Measurements from ENCODE around the gene HCRTR1. TPM values are rescaled to one million over a fixed set of nuclear protein-coding genes. Genes with fewer than 3 reads are reported as not detected.

Gene HCRTR1
- total RNA-seq, 1 donor from 2014 or later: 1.2 TPM

DNA sequence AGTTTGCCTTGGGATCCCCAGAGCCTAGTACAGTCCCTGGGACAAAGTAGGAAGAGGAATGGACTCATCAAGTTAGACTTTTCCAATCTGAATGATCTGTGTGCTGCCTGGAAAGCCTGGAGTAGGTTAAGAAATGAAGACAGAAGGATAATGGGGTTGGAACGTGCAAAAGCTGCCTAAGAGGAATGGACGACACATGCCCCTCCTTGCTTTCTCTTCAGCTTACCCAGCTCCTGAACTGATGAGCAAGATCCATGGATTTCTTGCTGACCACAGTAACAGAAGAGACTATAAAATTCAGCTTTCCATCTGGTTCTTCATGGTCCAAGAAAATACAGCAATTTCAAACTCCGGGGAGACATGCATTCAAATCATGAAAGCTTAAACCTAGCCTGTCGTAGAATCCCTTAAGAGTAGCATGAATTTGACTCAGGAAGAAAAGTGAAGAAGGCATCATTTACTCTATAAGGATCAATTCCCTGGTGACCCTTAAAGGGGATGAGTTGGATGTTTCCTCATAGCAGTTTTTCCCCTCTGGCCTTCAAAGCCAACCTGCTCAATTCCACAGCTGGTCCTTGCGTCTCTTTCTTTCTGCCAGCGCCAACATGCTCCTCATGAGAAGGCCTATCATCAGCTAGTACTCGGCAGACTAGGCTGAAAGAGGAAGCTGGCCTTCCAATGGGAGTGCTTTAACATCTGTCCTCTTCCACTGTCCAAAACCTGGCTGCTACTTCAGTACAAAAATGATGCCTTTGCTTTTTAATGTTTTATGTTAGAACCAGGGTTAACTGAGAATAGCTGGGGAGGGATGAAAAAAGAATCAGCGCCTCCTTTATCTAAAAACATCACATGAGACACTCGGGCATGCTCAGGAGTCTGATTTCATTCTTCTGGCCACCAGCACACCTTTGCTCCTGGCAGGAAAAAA is 32.9 kb downstream of the HCRTR1 start:
- no peak for DNase-seq

DNA sequence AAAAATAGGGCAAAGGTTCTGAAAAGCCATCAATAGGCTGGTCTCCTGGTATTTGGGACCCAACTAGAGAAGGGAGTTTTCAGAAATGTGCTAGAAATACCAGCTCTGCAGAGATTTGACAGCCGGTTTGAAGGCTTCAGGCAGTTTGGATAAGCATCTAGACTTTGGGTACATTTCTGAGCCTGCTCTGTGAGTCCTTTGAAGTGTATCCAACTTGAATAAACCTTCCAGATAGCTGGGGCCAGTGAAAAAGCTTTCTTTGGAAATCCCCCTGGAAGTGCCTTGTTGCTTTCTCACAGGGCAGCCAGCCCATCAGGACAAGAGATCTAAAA is 33.6 kb downstream of the HCRTR1 start:
- DNase-seq: no peak

DNA sequence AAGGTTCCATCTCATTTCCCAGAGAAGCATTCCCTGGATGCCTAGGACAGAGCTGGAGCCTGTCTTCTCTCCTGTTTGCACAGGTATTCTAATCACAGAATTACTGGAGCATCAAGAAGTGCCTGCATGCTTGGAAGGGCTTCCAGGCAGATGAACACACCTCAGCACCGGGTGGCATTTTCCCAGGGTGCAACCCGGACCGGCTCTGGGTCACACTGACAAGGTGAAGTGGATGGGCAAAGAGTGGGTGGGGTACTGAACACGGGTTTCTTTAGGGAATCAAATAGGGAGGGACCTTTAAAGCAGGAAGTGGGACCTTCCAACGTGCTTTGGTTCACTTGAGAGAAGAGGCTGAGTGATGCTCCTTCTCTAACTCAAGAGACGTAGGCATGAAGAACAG is 34.3 kb downstream of the HCRTR1 start:
- DNase-seq: no peak

DNA sequence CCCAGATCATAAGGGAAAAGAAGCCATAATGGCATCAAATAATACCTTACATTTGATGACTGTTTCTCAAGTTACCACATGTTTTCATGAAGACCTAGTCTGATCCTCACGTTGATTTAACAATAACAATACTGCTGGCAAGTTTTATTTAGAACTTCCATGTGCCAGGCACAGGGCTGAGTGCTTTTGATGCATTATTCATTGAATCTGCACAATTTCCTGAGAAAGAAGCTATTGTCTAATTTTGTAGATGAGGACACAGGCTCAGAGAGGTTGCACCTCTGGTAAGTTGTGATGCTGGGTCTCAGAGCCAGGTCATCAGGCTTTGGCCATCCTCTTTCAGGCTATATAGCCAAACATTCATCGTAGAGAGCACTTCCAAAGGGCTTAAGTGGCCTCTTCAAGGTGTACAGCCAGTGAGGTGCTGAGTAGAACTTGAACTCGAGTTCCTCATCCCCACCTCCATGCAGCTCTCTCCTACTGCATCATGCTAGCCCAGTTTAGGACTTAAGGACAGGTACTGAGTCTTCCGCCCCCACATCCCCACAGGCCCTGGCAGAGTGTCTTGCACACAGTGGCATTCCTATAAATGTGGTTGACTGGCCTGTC is 35.5 kb downstream of the HCRTR1 start:
- DNase-seq: no peak

DNA sequence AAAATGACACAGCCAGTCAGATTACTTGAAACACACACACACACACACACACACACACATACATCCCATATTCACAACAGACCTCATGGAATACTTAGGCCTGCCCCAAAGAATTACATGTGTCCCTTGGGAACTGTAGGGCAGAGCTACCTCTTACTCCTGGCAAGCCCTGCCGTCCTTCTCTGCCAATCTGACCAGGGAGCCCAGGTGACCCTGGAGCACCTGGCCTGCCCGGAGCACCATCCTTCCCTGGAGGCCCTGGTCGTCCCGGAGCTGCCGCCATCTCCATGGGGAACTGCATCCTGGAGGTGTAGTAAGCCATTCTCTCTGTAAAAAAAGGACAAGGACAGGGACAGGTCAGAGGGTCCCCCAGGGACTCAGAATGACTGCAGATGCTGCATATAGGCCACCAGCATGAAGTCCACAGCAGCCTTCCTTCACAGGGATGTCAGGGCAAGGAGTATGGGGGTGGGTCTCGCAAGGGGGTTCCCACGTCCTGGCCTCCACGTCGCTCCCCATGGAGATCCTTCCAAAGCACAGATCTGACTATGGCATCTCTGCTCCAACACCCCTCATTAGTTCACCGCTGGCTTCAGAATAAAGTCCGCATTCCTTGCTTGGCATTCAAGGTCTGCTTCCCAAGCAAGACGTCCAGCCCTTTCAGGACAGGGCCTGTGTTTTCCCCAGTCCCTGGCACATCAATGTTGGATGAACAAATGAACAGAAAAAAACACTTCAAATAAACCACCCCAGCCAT is 36.4 kb downstream of the HCRTR1 start:
- DNase-seq: no peak

DNA sequence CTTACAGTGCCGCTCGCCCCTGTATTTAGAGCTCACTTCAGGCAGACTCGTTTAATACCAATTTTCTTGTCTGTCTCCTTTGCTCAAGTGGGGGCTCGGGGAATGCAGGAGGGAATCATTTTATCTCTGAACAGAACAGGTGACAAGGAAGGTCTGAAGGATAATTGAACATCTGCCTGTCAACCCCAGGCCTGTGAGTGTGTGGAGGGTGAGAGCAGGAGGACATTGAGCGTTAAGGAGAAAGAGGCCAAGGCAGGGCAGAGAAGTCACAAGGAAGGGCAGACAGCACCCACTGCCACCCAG is 36.9 kb downstream of the HCRTR1 start:
- DNase-seq: no peak

DNA sequence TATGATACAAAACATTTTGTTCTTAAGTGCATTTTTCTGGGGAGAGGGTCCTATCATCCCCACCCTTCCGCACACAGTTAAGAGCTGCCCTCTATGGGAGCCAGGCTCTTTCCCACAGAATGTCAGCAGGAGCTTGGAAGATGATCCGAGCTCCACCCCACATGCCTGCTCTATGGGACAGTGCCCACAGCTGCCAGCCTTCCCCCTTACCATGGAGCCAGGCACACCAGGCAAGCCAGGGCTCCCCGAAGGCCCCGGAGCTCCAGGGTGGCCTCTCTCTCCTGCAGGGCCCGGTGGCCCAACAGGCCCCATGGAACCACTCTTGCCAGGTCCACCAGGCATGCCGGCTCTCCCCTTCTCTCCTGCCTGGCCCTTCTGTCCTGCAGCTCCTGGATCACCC is 37.6 kb downstream of the HCRTR1 start:
- DNase-seq: no peak

DNA sequence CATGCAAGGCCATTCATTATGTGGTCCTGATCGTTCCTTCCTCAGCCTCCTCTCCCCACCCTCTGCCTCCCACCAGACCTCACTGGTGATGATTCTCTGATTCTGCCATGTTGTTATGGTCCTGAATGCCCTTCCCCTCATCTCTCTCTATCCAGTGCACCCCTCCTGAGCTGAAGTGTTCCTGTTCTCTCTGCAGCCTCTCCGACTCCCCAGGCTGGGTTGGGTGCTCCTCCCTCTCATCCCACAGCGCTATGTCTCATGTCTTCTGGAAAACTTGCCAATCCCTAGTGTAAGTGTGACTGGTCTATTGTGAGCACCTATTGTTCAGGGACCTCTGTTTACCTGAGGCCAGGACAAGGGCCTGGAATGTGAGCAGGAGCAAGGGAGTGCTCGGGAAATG is 38.3 kb downstream of the HCRTR1 start:
- no peak for DNase-seq

DNA sequence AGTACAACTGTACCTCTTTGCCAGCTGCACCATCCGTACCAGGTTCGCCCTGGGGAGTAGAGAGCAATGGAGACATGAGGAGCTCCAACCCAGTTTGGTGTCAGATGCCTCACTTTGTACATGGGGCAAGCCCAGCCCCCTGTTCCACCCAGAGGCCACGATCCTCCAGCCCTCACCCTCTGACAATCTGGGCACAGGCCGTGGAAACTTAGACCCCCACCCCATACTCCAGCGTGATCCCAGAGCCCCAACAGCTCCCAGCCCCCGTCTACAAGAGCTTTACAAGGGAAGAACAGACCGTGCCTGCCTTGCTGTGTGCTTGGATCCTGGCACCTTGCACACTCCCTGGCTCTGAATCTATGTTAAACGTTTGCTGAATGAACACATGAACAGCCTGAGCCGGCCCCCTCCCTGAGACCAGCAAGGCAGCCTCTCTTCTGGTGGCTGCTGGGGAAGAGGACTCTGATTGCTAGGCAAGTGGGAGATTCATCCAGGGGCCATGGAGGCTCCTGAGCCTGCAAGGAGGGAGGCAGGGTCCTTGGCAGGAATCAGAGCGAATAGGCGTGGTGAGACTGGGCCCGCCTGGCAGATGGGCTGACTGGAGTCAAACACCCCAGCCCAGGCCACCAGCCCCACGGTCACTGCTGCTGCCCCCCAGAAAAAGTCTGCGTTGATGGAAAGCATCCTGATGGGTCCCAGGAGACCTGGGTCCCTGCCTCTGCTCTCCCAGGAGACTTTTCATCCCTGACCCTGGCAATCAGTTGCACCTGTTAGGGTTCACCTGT is 39.7 kb downstream of the HCRTR1 start:
- DNase-seq: no peak

DNA sequence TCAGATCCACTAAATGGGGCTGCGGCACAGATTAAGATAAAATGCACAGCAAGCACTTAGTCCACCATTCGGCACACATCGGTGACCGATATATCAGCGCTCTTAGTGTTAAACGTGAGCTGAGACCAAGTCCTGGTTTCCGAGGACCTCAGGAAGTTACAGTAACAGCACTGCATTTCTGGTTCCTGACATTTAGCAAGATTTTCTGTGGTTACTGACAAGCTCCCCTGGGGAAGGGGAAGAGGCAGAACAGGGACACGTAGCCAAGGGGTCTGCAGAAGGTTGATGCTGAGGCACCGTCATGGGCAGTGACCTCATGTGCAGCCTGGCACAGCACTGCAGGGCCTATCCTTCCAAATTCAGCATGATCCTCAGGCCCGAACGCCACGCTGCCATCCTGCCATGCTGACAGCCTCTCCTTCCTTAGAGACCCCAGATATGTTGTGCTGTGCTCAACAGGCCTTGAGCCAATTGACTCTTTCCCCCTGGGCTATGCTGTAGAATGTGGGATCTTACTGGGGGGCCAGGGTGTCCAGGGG is 40.6 kb downstream of the HCRTR1 start:
- no peak for DNase-seq

DNA sequence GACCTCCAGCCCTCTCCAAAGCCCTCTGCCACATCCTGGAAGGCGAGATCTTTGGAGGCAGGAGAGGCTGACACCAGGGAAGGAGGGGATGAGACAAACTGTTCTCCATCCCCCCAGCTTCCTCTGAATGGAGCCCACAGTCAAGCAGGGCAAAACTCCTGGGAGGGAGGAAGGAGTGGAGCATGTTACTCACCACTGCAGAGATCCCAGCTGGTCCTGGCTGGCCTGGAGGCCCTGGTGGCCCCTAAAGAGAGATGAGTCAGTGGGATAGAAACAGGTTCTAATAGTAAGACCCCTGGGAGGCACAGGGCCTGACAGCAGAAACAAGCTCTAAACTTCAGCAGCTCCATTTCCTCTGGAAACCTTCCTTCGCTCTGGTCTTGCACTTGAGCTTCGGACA is 41.2 kb downstream of the HCRTR1 start:
- no peak for DNase-seq

DNA sequence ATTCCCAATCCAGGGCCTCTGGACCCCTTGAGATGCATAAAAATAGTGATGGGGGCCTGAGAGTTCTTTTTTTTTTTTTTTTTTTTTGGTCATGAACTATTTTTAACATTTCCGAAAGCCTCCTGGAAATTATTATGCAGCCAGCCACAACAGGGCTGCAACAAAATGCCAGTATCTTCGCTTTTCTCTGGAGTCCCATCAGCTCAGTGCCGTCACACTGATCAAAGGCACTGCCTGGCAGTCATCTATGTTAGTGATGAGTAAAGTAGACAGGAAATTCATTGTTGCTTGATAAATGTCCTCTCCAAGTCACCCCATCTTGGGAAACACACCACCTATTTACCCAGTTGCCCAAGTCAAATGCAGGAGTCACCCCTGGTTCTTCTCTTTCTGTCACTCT is 42.4 kb downstream of the HCRTR1 start:
- no peak for DNase-seq

DNA sequence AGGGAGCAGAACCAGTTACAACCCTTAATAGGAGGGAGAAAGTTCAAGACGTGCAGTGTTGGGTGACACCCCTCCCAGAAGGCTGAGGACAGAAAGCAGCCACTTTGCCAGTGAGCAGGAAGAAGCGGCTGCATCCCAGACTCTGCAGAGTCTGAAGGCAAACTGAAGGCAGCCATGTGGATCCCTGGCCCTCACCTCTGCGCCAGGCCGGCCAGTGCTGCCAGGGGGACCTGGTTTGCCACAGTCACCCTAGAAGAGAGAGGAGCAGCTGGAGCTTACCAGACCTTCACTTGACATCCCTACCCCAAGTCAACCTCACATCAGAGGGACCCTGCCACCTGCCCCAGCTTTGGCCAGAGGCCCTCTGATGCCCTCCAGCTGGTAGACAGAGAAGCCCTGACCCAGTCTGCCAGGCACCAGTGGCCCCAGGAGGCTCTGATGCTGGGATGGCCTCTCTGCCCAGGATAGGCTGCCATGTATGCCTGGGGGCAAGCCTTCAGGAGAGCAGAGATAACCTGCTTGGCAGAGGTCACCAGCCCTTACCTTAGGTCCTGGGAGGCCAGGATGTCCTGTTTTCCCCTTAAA is 43.5 kb downstream of the HCRTR1 start:
- DNase-seq: no peak

DNA sequence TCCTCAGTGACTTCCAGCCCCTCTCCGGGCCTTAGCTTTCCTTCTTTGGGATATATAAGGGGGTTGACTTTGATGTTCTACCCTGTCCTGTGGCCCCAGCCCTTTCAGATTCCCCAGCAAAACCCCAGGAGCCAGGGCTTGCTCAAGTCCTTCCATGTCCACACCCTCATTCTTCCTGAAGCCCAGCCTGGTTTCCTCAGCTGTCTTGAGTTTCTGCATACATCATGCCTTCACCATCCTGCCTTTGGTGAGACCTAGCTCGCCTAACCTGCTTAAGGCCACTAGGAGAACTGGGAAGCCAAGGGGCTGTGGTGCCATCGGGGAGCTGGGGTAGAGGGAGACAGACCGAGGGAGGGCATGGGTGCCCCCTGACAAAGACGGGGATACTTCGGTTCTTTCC is 44.4 kb downstream of the HCRTR1 start:
- no peak for DNase-seq

DNA sequence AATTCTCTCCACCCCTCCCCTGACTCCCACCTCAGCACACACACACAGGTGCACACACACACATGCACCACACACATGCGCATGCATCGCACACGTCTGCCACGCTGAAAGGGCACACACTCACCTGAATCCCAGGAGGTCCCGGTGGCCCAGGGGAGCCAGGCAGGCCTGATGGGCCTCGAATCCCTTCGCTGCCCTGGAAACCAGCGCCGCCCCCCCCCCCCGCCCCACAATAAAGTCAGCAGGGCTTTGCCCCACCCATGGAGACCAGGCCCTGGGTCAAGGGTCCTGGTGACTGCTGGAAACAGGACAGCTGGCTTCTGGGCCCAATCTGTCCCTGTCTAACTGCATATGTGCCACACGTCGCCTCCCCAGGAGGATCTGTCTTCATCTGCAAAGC is 45.0 kb downstream of the HCRTR1 start:
- DNase-seq: no peak

DNA sequence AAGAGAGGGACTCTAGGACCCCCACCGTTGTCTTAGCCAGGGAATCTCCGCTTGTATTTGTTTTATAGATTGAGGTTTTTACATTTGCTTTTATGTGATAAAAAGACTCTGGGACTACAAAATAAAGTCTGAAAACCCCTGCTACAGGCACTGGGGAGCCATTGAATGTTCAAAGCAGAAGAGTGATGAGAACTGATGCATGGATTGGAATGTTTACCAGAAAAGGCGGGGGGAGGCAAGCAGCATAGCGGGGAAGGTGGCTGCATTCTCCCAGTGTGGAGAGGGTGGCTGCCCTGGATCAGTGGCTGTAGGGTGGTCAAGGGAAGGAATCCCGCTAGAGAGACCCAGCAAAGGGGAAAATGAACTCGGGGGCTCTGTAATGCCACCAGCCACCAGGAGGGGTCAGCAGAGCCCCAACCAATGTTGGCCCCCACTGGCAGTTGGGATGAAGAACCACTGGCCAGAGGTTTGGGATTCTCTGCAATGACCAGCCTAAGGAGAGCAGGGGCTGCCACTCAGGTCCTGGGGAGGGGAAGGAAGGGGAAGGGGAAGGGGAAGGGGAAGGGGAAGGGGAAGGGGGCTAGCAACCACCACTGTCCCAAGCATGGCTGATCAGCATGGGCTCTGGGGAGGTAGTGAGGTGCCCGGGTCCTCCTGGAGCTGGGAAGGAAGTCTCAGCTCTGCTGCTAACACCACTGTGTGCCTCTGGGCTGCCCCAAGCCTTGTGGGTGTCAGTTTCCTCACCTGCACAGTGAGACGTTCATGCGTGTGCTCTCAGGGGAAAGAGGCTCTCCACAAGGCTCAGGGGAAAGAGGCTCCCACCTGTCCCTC is 46.3 kb downstream of the HCRTR1 start:
- DNase-seq: peak; percentile 65

DNA sequence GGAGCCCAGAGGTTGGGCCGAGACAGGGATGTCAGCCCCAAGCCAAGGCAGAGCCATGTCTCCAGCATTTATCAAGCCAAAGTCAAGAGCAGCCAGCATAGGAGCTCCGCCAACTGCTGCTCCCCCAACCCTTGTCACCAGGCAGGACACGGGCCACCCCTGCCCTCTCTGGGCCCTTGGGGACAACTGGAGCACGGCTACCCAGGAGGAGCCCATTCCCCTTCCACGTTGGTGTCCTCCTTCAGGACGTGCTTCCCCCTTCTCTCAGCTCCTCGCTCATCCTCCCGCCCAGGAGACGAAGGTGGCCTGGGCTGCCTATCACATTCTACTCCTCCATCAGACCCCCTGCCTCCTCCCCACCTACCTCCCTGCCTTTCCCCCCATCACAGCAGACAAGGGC is 47.0 kb downstream of the HCRTR1 start:
- DNase-seq: no peak

DNA sequence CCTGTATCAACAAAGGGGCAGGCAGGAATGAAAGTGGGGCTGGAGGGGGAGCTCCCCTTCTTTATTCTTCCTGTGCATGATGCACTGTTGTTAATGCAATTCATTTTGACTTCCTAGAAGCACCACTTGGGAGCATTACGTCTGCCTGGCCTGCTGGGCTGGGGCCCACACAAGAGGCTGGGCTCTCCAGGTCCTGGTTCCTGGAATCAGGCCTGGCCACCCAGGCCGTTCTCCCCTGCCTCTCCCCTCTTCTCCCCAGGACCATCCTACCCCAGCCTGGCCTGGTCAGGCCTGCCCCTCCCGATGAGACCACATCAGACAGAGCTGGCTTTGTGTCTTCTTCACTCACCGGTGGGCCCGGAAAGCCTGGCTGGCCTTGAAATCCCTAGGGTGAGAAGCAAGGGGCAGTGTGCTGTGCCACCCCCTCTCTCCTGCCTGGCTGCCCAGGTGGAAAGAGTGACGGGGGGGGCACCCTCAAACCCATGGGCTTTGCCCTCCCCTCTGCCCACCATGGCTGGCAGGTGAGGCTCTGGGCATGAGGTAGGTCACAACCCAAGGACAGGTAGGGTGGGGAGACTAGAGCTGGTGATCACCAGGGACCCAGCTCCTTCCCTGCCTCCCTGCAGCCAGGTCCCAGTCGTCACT is 47.9 kb downstream of the HCRTR1 start:
- no peak for DNase-seq

DNA sequence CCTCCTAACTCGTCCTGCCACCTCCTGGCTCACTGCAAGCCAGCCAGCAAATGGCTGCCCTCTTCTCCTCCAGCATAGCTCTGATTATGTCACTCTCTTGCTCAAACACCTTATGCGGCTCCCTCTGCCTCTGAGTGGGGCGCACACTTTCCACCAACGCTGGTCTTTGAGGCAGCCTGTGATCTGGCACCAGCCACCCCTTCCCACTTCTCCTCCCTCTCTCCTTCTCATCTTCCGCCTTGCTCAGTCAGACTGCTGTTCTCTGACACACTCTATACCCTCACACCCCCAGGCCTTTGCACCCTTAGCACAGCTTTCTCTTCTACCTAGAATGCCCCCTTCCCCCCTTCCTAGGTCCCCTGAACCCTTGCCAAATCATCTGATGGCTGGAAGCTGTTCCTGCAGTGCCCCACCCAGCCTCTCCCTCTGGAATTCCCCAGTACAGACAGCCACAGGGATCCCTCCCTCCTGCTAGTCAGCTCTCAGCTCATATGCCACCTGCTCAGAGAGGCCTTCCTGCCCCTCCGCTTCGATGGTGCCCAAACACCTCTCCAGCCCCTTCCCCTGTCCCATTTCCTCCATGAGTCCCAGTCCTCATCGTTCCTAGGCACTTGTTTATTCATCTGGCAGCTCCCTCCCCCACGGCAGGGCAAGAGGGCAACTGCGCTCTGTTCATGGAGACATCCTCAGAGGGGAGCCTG is 48.9 kb downstream of the HCRTR1 start:
- DNase-seq: no peak

DNA sequence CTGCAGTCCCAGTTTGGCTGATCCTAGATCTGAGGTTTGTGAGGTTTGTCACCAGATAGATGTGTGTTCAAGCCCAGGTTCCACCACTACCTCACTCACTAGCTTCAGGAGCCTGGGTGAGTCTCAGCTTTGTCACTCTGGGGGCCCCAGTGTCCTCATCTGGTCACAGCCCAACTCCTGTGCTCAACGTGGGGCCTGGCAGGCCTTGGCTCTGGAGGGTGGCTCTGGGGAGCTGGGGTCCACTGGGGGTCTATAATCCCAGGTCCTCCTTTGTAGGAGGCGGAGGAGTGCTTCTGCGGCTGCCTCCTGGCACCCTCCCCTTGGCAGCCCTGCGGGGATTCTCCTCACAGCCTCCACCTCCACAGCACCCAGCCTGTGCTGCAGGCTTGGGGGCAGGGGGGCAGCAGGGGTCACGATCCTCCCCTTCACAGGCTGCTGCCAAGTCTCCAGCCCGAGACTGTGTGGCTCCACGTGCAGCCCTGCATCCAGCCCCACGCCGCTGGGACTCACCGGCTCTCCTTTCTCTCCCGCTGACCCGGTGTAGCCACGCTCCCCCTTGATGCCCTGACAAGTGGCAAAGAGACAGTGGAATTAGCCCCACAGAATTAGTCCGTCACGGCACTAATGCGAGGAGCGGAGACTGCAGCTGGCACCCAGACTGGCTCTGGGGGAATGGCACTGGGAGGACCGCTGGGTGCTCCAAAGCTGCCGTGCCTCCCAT is 49.7 kb downstream of the HCRTR1 start:
- no peak for DNase-seq

All from dermis blood vessel endothelial cell (primary cell).